Measurements from ENCODE around the gene SMIM12. TPM values are rescaled to one million over a fixed set of nuclear protein-coding genes. Genes with fewer than 3 reads are reported as not detected.

Gene SMIM12
- total RNA-seq, 1 donor from 2014 or later: 9.5 TPM

GRCh38 chr1:34869760-34870159 lies 10.2 kb upstream of the SMIM12 start:
- Histone ChIP-seq H2AFZ (replicated peaks) (no peak overlapping the region), H3K4me2 (no peak overlapping the region), H3K79me2 (ENCODE audit: low read depth) (no peaks in the 10 kb centered on the region), H3K9ac (no peak overlapping the region), H3K4me3 (no peak overlapping the region), H3K9me3 (ENCODE audit: low read depth) (no peaks in the 10 kb centered on the region), H3K27ac (no peak overlapping the region), H4K20me1 (ENCODE audit: low read depth) (no peaks in the 10 kb centered on the region), H3K27me3 (peaks cover 52% of the 10 kb centered on the region), H3K36me3 (no peaks in the 10 kb centered on the region), H3F3A (ENCODE audit: low read depth) (no peaks in the 10 kb centered on the region), H3K4me1 (no peaks in the 10 kb centered on the region)
- DNase-seq (ENCODE audit: low spot score): no peak
- peaks cover 2% of the 10 kb centered on the region for H3K9me3 Mint-ChIP-seq
- TF ChIP-seq EZH2 (IDR thresholded peaks at IDR 0.05) (no peak), EZH2phosphoT487 (IDR thresholded peaks at IDR 0.05) (no peak)
- TF ChIP-seq, protein P1, sequence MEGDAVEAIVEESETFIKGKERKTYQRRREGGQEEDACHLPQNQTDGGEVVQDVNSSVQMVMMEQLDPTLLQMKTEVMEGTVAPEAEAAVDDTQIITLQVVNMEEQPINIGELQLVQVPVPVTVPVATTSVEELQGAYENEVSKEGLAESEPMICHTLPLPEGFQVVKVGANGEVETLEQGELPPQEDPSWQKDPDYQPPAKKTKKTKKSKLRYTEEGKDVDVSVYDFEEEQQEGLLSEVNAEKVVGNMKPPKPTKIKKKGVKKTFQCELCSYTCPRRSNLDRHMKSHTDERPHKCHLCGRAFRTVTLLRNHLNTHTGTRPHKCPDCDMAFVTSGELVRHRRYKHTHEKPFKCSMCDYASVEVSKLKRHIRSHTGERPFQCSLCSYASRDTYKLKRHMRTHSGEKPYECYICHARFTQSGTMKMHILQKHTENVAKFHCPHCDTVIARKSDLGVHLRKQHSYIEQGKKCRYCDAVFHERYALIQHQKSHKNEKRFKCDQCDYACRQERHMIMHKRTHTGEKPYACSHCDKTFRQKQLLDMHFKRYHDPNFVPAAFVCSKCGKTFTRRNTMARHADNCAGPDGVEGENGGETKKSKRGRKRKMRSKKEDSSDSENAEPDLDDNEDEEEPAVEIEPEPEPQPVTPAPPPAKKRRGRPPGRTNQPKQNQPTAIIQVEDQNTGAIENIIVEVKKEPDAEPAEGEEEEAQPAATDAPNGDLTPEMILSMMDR (IDR thresholded peaks at IDR 0.05): no peak
- no peak overlapping the region for H3K4me3 Mint-ChIP-seq
- H3K27ac Mint-ChIP-seq: no peak overlapping the region
- H3K27me3 Mint-ChIP-seq (ENCODE audit: insufficient read depth, low read depth): peaks cover 19% of the 10 kb centered on the region
- H3K4me1 Mint-ChIP-seq: peaks cover 9% of the 10 kb centered on the region
- no peaks in the 10 kb centered on the region for H3K36me3 Mint-ChIP-seq

- no peak for DNase-seq (ENCODE audit: low spot score)
- H3K9ac ChIP-seq: no peak overlapping the region
- peaks cover 65% of the 10 kb centered on the region for H3K27me3 ChIP-seq
- H3F3A ChIP-seq (ENCODE audit: low read depth): no peaks in the 10 kb centered on the region
- H3K36me3 ChIP-seq: no peaks in the 10 kb centered on the region
- Mint-ChIP-seq H3K4me3 (no peak overlapping the region), H3K4me1 (peaks cover 9% of the 10 kb centered on the region), H3K27me3 (ENCODE audit: insufficient read depth, low read depth) (peaks cover 28% of the 10 kb centered on the region), H3K27ac (no peak overlapping the region), H3K9me3 (peaks cover 2% of the 10 kb centered on the region), H3K36me3 (no peaks in the 10 kb centered on the region)
- H3K27ac ChIP-seq: no peak overlapping the region
- no peak overlapping the region for H3K4me2 ChIP-seq
- H3K4me1 ChIP-seq: no peaks in the 10 kb centered on the region
- H2AFZ ChIP-seq (replicated peaks): no peak overlapping the region
- H3K79me2 ChIP-seq (ENCODE audit: low read depth): no peaks in the 10 kb centered on the region
- H3K9me3 ChIP-seq (ENCODE audit: low read depth): no peaks in the 10 kb centered on the region
- no peaks in the 10 kb centered on the region for H4K20me1 ChIP-seq (ENCODE audit: low read depth)
- TF ChIP-seq EZH2 (IDR thresholded peaks at IDR 0.05): no peak
- no peak for TF ChIP-seq EZH2phosphoT487 (IDR thresholded peaks at IDR 0.05)
- TF ChIP-seq, protein P1 (IDR thresholded peaks at IDR 0.05): no peak
- no peak overlapping the region for H3K4me3 ChIP-seq
Observed at GRCh38 chr1:34868230-34869049, 8.9 kb upstream of the SMIM12 start.

DNA sequence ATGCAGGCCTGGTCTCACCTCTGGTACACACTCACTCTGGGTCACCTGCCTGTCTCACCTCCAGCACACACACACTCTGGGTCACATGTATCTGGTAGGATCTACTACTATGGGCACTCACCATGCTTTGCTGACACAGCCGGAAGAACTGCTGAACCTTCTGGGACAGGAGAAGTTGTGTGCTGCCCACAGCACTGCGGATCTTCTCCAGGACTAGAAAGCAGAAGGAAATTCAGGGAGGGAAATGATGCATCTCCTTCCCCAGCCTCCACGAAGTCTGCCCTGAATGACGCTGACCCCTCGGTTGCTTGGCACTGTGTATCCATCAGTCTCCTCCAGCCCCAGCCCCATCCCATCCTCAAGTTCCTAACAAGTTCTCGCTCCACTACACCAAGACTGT lies 7.9 kb upstream of the SMIM12 start:
- Histone ChIP-seq H3K79me2 (ENCODE audit: low read depth) (no peaks in the 10 kb centered on the region), H3K9me3 (ENCODE audit: low read depth) (no peaks in the 10 kb centered on the region), H3F3A (ENCODE audit: low read depth) (no peaks in the 10 kb centered on the region), H3K27ac (no peak overlapping the region), H3K4me3 (no peak overlapping the region), H4K20me1 (ENCODE audit: low read depth) (no peaks in the 10 kb centered on the region), H3K9ac (no peak overlapping the region), H3K4me2 (no peak overlapping the region), H3K4me1 (no peaks in the 10 kb centered on the region), H2AFZ (replicated peaks) (no peak overlapping the region), H3K27me3 (peaks cover 68% of the 10 kb centered on the region), H3K36me3 (no peaks in the 10 kb centered on the region)
- peaks cover 25% of the 10 kb centered on the region for H3K27me3 Mint-ChIP-seq (ENCODE audit: insufficient read depth, low read depth)
- H3K9me3 Mint-ChIP-seq: peaks cover 2% of the 10 kb centered on the region
- TF ChIP-seq, protein P1 (IDR thresholded peaks at IDR 0.05): no peak
- TF ChIP-seq EZH2phosphoT487 (IDR thresholded peaks at IDR 0.05): no peak
- no peak for TF ChIP-seq EZH2 (IDR thresholded peaks at IDR 0.05)
- H3K27ac Mint-ChIP-seq: no peak overlapping the region
- no peak for DNase-seq (ENCODE audit: low spot score)
- peaks cover 9% of the 10 kb centered on the region for H3K4me1 Mint-ChIP-seq
- H3K4me3 Mint-ChIP-seq: peak overlapping the region; percentile 11
- no peaks in the 10 kb centered on the region for H3K36me3 Mint-ChIP-seq

Data from neural progenitor cell (in vitro differentiated cells).